OCI-LY1 (cell line): Measurements from ENCODE around the gene TTLL5.

Source experiments
- H2AFZ ChIP-seq: fragments of 200-600 bp; sonication (generic), shearing (Covaris generic); 2 replicates; pipeline ENCODE4 v1.6.0; 2014; ENCODE audit warnings: antibody characterized with exemption, mild to moderate bottlenecking, low read length
- H3F3A ChIP-seq: fragments of 200-600 bp; sonication (generic), shearing (Covaris generic); 2 replicates; pipeline ENCODE4 v1.6.0; 2014; ENCODE audit warnings: mild to moderate bottlenecking, antibody characterized with exemption, low read length, moderate library complexity; ENCODE audit not compliant: insufficient read depth
- H3K27ac ChIP-seq: fragments of 200-600 bp; sonication (generic); 2 replicates; pipeline ENCODE4 v1.5.1; 2014; ENCODE audit warnings: low read length, mixed run types, mild to moderate bottlenecking, low read depth; ENCODE audit not compliant: poor library complexity, severe bottlenecking
- H3K27me3 ChIP-seq: fragments of 200-600 bp; sonication (generic); 2 replicates; pipeline ENCODE4 v1.6.0; 2014; ENCODE audit warnings: antibody characterized with exemption, mild to moderate bottlenecking, low read length, moderate library complexity; ENCODE audit not compliant: insufficient read depth
- H3K36me3 ChIP-seq: fragments of 200-600 bp; sonication (generic); 2 replicates; pipeline ENCODE4 v1.6.1; 2014; ENCODE audit warnings: mild to moderate bottlenecking, antibody characterized with exemption, low read length, moderate library complexity, mixed read lengths; ENCODE audit not compliant: insufficient read depth
- H3K4me1 ChIP-seq: fragments of 200-600 bp; sonication (generic); 2 replicates; pipeline ENCODE4 v1.5.1; 2014; ENCODE audit warnings: mild to moderate bottlenecking, low read length, moderate library complexity; ENCODE audit not compliant: insufficient read depth, severe bottlenecking
- H3K4me2 ChIP-seq: fragments of 200-600 bp; sonication (generic), shearing (Covaris generic); 2 replicates; pipeline ENCODE4 v1.6.1; 2014; ENCODE audit warnings: low read length
- H3K4me3 ChIP-seq: fragments of 200-600 bp; sonication (generic); 2 replicates; pipeline ENCODE4 v1.5.1; 2014; ENCODE audit warnings: low read length, low read depth, mild to moderate bottlenecking, mixed read lengths; ENCODE audit not compliant: poor library complexity, severe bottlenecking
- H3K79me2 ChIP-seq: fragments of 200-600 bp; shearing (Covaris generic); 2 replicates; pipeline ENCODE4 v1.6.1; 2016; ENCODE audit warnings: mixed run types, low read length, mixed read lengths; ENCODE audit not compliant: insufficient read depth
- H3K9ac ChIP-seq: fragments of 200-600 bp; sonication (generic), shearing (Covaris generic); 2 replicates; pipeline ENCODE4 v1.6.1; 2014; ENCODE audit warnings: mild to moderate bottlenecking, low read length, mixed read lengths
- H3K9me2 ChIP-seq: fragments of 200-600 bp; sonication (generic), shearing (Covaris generic); 2 replicates; pipeline ENCODE4 v1.6.1; 2014; ENCODE audit warnings: low read depth, mild to moderate bottlenecking, low read length, mixed read lengths
- H3K9me3 ChIP-seq: fragments of 200-600 bp; shearing (Covaris generic); 2 replicates; pipeline ENCODE4 v1.6.1; 2014; ENCODE audit warnings: low read length, mixed read lengths
- H4K20me1 ChIP-seq: fragments of 200-600 bp; sonication (generic), shearing (Covaris generic); 2 replicates; pipeline ENCODE4 v1.6.0; 2016; ENCODE audit warnings: mild to moderate bottlenecking, low read length; ENCODE audit not compliant: insufficient read depth
- CTCF ChIP-seq: fragments of 200-600 bp; sonication (generic), shearing (Covaris generic); IDR thresholded peaks from 2 replicates; pipeline ENCODE4 v1.5.1; 2017; ENCODE audit warnings: mild to moderate bottlenecking, antibody characterized with exemption, low read length, moderate library complexity, mixed read lengths
- EZH2 ChIP-seq: fragments of 200-600 bp; sonication (generic), shearing (Covaris generic); IDR thresholded peaks from 2 replicates; pipeline ENCODE4 v1.8.0; 2017; ENCODE audit warnings: borderline replicate concordance, mixed run types, mild to moderate bottlenecking, antibody characterized with exemption, low read length, moderate library complexity, mixed read lengths

TTLL5 gene

GRCh38 chr14:75989134-75989533, 328.1 kb downstream of the TTLL5 start:
- H3K9me3 ChIP-seq: no peaks in the 10 kb centered on the region
- no peaks in the 10 kb centered on the region for H3K79me2 ChIP-seq
- no peak overlapping the region for H3K4me2 ChIP-seq
- no peak overlapping the region for H3K27ac ChIP-seq
- H4K20me1 ChIP-seq: no peaks in the 10 kb centered on the region
- no peak overlapping the region for H3K9ac ChIP-seq
- H3K9me2 ChIP-seq: no peaks in the 10 kb centered on the region
- no peak overlapping the region for H3K4me3 ChIP-seq
- no peaks in the 10 kb centered on the region for H3K27me3 ChIP-seq
- no peaks in the 10 kb centered on the region for H3F3A ChIP-seq
- peaks cover 19% of the 10 kb centered on the region for H3K4me1 ChIP-seq
- TF ChIP-seq EZH2: no peak
- TF ChIP-seq CTCF: no peak
- H3K36me3 ChIP-seq: no peaks in the 10 kb centered on the region
- no peak overlapping the region for H2AFZ ChIP-seq

GRCh38 chr14:75990297-75990696, 329.3 kb downstream of the TTLL5 start:
- TF ChIP-seq EZH2 (no peak), CTCF (no peak)
- H3K9me3 ChIP-seq: no peaks in the 10 kb centered on the region
- no peaks in the 10 kb centered on the region for H3F3A ChIP-seq
- no peak overlapping the region for H2AFZ ChIP-seq
- no peaks in the 10 kb centered on the region for H3K27me3 ChIP-seq
- H4K20me1 ChIP-seq: no peaks in the 10 kb centered on the region
- H3K36me3 ChIP-seq: no peaks in the 10 kb centered on the region
- H3K4me1 ChIP-seq: peaks cover 18% of the 10 kb centered on the region
- no peaks in the 10 kb centered on the region for H3K9me2 ChIP-seq
- no peak overlapping the region for H3K4me2 ChIP-seq
- no peak overlapping the region for H3K27ac ChIP-seq
- no peaks in the 10 kb centered on the region for H3K79me2 ChIP-seq
- no peak overlapping the region for H3K4me3 ChIP-seq
- no peak overlapping the region for H3K9ac ChIP-seq

- Histone ChIP-seq H3K27me3 (no peaks in the 10 kb centered on the region), H2AFZ (no peak overlapping the region), H3K4me1 (peaks cover 8% of the 10 kb centered on the region), H3K9ac (no peak overlapping the region), H3F3A (no peaks in the 10 kb centered on the region), H3K9me2 (no peaks in the 10 kb centered on the region), H3K27ac (no peak overlapping the region), H3K36me3 (no peaks in the 10 kb centered on the region), H4K20me1 (no peaks in the 10 kb centered on the region), H3K79me2 (no peaks in the 10 kb centered on the region), H3K4me2 (no peak overlapping the region), H3K9me3 (no peaks in the 10 kb centered on the region), H3K4me3 (no peak overlapping the region)
- TF ChIP-seq EZH2: no peak
- TF ChIP-seq CTCF: no peak
Observed at GRCh38 chr14:75991753-75992152, 330.7 kb downstream of the TTLL5 start.
